GM18868 (cell line): Measurements from ENCODE around the gene KRT81.
A peak's percentile ranks its signal among the peaks of the same experiment; 100 is the strongest.
"Not testable (repeated sequence)": the region's sequence is repeated elsewhere in the genome, so short reads cannot be mapped to it uniquely, and the experiment has no call there.

Experiments used
- ATAC-seq: cut with Tn5 transposase; IDR thresholded peaks from one replicate; pipeline ENCODE4 v1.9.1; 2021; ENCODE audit warnings: mild to moderate bottlenecking, moderate library complexity; ENCODE audit not compliant: unreplicated experiment

The KRT81 gene

DNA sequence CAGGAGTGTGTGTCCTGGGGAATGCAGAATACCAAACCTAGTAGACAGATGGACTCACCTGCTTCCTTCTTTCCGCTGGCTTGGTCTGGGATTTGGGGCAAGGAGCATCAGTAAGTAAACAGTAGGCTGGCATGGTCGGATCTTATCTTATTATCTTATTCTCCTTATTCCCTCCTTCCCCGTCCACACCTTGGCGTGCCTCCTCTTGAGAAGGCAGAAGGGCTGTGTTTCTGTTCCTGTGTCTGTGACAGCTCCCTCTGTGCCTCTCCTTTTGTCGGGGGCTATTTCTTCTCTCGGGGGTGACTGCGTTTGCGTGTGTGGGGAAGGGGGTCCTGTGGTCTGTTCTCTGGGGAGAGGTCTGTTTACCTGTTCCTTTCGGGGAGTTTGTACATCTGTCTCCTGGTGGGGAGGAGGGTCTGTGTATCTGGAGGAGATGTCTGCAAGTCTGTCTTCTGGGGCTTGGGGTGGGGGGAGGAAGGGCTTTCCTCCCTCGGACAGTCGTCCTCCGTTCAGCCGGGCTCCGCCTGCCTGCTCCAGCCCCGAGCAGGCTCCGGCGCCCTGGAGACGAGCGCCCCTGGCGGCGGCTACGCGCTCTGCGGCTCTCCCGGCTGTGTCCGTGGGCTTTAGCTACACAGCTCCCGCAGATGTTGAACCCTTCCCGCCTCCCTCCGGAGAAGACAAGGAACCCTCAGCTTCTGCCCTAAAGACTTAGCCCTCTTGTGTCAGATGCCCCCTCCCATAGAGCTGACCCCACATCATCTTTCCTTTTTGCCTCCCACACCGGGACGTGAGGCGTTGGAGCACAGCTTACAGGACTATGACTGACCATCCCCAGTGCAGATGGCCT, 12.5 kb downstream of the KRT81 start:
- peak; percentile 77 for ATAC-seq

DNA sequence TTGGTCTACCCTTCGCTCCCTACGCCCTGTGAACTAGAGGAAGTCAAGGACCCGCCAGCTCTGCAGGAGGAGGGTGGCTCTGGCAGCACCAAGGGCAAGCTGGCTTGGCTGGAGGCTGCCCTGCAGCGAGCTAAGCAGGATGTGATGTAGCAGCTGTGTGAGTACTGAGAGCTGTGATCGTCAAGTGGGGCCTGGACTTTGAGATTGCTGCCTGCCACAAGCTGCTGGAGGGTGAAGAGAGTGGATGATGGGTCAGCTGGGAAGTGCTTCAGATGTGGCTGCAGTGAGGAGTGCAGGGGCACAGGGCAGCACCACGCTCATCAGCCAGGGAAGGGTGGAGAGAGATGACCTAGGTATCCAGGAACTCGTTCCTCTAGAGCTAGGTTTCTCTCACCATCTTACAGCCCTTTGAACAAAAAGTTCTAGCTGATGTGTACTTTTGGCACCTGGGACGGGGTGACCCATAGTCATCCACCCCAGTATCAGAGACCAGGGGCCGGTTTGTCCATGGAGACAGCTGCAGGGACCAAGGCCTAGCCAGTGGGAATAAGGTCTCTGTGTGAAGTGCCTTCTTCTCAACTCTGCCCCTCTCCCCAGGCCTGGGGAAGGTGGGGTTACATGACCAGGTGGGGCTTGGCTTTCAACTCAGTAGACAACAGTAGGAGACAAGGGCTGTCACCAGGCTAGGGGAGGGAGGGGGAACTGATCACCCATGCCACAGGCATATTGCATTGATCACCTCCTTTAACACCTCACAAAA, 13.7 kb downstream of the KRT81 start:
- ATAC-seq: no peak

DNA sequence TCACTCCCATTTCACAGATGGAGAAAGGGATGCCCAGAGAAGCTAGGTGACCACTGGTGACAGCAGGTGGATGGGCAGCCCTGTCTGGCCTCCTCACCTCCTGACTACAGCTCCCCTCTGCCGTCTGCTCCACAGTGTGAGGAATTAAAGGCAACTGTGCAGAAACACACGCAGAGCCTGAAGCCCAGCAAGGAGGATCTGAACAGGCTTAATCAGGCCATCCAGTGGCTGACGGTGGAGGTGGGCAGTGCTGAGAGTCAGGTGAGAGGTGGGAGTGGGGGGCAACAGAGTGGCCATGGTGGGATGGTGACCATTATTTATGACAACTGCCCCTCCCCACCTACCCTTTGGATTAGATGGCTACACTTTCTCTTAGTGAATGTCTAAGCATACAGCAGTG, 15.6 kb downstream of the KRT81 start:
- ATAC-seq: no peak

DNA sequence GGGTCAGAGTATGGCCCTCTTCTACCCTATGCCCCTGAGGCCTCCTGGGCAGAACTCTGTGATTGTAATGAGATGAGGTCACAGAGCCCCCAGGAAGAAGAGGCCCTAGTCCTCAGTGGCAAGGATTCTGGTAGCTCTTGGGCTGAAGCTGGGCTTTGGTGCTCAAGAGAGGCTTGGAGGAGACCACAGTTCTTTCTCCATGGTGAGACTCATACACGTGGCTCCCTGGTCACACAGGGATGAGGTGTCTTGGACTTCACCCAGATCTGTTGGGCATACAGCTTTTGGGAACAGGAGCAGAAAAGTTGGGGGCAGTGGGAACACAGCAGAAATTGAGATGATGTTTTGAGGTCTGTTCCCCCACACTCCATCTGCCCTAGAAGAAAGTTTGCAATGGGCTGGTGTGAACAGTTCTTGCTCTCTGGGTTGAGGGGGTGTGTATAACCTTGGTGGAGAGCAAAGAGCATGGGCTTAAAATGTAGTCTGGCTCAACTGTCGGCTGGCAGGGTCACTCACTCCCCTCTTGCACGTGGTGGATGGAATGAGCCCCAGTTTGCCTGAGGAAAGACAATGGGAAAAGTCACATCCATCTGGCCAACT, 16.7 kb downstream of the KRT81 start, which contains the start of gene KRT86:
TSS of gene KRT86 (plus strand) at position 125 of the 600 bp plus-strand sequence. CDS start 27,272 bp downstream, outside the sequence.
- ATAC-seq: no peak

DNA sequence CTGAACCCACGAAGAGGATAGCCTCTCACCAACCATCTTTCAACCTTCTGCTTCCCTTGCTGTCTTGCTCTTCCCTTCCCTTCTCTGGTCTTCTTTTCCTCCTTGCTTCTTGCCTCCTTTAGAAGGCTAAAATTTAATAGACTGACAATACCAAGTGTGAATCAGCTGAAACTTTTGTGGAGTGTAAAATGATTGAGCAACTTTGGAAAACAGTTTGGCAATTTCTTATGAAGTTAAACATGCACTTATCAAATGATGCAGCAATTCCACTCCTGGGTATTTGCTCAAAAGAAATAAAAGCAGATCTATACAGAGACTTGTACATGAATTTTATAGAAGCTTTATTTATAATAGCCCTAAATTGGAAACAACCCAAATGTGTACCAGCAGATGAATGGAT, 20.2 kb downstream of the KRT81 start:
- ATAC-seq: no peak

DNA sequence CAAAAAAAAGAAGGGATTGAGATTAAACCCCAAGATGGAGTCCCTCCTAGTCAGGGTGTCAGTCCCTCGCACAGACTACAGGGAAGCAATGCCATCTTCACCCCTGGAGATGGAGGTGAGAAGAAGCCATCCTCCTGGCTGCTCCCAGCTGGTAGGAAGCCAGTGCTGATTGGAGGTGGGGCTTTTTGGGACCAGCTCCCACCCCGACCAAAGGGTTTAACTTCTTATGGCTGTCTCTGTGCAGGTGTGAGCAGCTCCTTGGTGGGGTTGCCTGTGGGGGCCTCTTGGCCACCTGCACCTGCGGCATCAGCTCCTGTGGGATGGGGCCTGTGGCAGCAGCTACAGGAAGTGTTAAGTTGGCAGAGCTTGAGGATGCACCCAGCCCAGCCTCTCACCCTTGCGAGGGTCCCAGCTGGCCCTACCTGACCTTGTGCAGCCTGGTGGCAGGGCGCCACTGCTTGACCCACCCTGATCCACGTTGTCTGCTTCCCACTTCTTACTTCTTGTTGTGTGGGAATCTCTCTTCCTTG, 20.7 kb downstream of the KRT81 start:
- no peak for ATAC-seq

DNA sequence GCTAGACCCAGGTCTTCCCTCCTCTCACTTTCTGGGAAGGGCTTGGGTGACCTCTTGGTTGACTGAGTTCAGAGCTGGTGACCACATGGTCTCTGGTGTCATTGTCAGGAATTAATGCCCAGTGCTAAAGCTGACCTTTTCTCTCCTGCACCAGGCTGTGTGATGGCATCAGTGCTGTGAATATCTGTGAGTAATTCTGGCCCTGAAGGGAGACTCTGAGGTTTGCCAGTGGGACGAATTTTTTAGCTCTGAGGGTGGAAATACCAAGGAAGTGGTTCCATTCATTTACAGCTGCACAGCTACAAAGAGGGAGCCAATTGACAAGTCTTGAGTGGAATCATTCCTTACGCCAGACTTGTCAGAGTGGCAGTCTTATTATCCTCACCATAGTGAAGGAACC, 23.1 kb downstream of the KRT81 start:
- ATAC-seq: no peak

DNA sequence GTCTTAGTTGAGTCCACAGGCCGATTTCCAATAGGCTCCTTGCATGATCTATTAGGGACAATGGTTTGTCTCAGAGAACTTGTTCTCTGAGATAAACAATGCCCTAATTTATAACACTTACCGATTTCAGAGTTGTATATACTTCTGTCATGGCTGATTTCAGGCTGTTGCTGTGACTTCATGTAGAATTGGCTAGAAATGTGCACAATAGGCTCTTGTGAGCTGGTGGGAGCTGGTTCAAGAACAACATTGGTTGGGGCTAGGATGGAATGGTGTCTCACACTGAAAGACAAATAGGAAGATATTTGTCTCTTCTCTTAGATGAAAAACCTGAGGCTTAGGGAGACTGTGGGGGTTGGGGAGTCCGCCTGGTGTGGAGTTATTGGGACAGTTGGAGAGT, 23.6 kb downstream of the KRT81 start:
- ATAC-seq: no peak

DNA sequence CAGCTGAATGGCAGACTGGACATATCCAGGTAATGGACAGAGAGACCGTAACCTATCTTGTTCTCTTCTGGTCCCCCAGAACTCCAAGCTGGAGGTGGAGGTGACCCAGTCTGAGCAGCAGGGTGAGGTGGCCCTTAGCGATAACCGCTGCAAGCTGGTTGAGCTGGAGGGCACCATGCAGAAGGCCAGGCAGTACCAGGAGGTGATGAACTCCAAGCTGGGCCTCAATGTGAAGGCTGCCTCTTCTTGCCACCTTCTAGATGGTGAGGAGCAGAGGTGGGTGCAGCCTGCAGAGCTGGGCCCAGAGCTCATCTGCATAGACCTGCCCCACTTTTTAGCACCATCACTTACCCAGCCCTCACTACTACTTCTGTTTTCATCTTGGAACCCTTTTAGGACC, 24.1 kb downstream of the KRT81 start:
- no peak for ATAC-seq

DNA sequence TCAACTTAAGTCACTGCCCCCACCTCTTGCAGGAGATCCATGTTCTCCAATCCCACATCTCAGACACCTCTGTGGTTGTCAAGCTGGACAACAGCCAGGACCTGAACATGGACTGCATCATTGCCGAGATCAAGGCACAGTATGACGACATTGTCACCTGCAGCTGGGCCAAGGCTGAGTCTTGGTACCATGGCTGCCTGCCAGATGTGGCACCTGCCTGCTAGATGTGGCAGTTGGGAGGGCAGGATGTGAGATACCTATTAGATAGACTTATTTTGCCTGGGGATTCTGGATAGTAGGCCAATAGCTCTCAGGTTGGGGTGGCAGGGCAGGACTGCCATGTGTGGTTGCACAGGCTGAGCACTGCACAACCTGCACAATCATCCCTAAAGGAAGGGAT, 24.8 kb downstream of the KRT81 start:
- ATAC-seq: no peak

DNA sequence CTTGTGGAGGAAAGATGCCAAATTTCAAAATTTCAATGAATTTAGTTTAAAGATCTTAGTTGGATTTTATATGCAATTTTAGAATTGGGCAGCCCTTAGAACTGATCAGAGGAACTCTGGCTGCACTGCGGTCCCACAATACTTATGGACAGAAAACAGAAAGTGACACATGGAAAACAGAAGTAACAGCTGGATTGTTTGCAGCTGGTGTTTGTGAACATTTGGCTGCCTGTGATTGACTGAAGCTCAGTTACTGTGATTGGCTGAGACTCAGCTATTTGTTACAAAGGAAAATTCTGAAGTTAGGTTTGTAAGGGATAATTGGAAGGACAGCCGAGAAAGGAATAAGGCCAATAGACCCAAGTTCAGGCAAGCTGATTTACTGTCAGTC, 26.9 kb downstream of the KRT81 start:
- ATAC-seq: no peak

DNA sequence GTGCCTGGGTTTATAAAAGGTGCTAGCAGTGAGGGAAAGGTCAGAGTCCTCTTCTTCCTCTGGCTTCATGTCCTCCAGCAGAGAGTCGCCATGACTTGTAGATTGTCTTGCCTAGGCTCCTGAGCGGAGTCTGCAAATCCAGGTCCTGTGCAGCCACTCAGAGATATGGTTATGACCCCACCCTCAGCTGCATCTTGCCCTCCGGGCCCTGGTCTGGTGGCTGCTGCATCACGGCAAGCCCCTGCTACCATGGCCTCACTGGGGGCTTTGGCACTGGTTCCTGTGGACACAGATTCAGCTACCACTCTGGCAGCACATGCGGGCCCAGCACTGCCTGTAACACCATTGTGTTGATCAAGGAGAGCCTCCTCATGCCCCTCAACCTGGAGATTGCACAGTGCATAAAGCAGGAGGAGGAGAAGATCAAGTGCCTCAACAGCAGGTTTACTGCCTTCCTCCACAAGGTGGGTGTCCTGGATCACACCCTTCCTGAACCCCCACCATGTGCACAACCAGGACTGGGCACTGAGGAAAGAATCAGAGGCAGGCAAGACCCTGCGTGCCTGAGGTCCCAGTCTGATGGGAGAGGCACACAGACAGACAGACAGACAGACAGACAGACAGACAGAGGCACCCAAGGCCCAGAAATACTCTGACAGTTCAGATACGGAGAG, 27.4 kb downstream of the KRT81 start:
- no peak for ATAC-seq

DNA sequence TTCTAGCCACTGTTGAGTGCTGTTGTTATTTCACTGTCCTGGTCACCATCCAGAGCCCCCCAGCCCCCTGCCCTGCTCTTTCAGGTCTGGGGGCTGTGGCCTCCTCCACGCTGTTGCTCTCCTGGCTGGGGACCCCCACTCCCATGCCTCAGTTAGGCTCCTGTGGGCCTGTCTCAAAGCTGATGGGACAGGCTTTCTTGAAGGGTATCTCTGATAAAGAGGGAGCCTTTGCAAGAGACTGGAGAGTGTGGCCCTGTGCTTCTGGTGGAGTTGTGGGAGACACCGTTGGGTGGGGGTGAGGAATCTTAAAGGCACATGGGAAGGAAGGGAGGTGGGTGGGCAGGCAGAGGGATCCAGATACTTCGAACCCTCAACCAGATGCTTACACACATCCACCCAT, 29.0 kb downstream of the KRT81 start:
- no peak for ATAC-seq

DNA sequence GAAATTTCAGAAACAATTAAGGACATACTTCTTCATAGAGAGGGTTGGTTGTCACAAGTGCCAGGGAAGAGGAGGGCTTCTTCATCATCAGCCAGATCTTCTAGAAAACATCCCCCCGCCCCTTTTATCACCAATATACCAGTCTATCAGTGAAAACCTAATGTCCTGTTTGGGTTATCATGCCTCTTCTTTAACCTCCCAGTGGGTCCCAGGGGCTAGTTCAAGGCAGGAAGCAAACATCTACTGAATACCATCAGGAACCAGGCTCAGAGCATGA, 30.2 kb downstream of the KRT81 start:
- ATAC-seq: no peak

DNA sequence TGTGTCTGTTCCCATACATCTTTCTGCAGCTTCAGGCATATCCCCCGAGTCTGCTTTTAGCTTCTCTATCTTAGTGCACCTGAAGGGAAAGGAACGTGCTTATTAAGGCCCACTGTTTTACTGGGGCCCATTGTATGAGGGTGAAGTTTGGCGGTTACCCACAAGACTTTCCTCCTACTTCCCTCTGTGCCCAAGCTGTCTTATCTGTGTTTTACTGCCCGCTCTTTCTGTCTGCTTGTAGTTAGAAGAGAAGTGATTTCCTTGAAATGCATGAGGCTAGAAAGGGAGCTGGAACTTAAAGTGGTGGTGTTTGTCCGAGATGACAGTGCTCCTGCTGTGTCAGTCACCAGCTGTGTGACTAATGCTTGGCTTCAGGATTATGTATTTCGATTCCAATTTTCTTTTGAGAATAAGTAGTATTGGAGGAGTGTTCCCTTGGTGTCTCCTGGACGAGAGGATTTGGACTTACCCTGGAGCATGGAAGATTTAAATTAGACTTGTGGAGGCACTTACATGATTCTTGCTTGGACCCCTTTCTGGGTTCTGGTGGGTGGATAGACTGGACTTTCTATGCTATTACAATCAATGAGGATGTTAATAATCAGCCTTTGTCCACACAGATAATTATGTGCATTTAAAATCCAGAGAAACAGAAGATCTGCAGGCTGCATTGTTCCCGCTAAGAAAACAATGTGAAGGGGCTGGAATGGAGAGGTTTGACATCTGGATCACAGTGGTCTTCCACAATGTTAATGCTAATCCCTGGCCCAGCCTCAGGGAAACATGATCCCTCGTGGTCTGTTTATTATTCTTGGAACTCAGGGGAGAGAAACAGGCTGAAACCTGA, 30.8 kb downstream of the KRT81 start:
- no peak for ATAC-seq

DNA sequence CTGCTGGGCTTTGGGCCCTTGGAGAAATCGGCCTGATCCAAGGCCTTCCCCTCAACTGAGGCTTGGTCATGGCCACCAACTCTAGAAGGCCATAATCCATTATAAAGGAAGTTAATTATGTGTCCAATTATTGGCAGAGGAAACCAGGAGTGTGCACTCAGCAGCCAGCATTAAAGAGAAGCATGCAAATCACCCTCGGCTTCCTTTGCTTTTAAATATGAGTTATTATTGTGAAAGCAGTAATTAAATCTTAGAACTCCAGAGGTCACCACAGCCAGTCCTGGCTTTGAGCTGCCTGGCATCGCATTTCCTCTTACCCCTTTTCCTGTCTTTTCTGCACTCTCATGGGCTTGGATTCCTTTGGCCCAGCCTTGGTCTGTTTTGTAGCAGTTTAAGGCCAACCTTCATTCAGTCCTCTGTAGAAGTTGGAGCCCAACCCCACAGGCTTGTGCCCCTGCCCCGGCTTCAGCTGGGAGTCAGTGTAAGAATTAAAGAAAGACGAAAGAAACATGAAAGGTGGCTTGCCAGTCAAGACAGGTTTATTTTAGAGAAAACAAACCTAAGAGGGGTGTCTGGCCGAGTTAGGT, 31.6 kb downstream of the KRT81 start:
- ATAC-seq: no peak

DNA sequence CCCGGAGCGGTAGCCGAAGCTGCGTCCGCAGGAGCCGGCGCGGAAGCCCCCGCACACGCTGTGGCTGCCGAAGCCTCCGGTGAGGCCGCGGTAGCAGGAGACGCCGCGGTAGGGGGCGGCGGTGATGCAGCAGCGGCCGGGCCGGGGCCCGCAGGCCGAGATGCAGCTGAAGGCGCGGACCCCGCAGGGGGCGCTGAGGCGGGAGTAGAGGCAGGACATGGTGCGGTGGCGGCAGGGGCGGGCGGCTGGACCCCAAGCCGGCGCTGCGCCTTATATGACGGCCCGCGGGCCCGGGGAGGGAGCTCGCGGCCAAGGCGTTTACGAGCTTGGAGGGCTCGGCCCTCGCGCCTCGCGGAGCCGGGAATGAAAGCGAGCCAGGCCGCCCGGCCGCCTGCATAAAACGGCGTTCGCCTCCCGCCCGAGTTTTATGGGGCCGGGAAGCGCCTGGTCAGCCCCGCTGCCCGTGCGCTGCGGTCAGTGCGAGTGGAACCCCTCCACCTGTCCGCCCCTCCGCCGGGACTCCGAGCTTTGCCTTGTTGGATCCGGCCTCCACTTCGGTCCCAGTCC, 32.9 kb downstream of the KRT81 start:
- ATAC-seq: no peak

DNA sequence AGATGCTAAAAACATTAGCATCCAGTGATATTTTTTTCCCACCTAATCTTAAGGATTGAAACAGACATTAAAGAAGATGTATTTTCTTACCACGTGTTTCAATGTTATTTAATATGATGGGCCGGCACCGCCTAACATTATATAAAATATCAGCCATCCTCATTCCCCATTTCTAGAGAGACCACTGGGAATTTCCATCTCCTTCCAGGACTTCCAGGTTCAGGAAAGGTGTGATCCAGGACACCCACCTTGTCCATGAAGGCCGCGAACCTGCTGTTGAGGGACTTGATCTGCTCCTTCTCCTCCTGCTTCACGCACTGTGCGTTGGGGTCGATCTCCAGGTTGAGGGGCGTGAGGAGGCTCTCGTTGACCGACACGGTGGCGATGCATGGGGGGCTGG, 33.4 kb downstream of the KRT81 start:
- not testable (repeated sequence) for ATAC-seq

DNA sequence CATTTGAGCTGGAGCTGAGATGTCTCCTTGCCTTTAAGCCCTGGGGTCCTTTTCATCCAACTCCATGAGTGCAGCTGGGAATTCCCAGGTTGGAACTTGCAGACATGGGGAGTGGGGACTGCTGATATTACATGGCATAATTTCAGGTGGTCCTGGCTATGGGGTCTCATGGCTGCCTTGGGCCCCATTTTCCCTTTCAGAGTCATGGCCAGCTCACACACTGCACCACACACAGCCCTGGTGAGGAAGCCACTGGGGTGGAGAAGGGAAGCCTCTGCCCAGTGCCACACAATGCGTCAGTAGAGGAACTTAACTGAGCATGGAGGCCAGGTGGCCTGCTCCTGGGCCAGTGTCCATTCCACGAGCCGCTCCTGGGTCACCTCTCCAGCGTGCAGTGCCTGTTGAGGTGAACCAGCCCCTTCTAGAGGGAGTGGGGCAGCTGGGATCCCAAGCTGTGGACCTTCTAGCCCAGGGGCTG, 34.2 kb downstream of the KRT81 start:
- no peak for ATAC-seq

DNA sequence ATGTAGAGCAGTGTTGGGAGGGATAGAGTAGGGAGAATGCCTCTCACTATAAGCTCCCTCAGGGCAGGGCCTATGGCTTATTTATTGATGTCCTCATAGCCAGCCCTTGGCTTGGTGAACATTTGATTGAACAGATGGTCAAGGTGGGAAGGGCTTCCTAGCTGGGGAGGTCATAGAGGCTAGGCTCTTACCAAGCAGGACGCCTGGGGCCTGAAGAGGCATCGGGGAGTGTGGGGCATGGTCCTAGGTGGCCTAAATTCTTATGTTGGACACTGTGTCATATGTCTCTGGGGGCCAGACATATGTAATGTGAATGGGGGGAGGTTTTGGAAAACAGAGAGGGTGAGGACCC, 34.8 kb downstream of the KRT81 start:
- ATAC-seq: no peak
